Endothelial cell of umbilical vein (primary cell): Measurements from ENCODE around the gene RPP40.

Experiments used
- MYC ChIP-seq: IDR thresholded peaks from one replicate; pipeline ENCODE4 v1.6.1; 2011; ENCODE audit warnings: mild to moderate bottlenecking, low read depth, low read length
- POLR2A ChIP-seq: IDR thresholded peaks from 2 replicates; pipeline ENCODE4 v1.6.1; 2012; ENCODE audit warnings: low read depth, mild to moderate bottlenecking, control low read depth, low read length
- TF ChIP-seq, protein P1 (sequence below), 2 donors: IDR thresholded peaks; 1 replicate in 1 of 2; 2 replicates in 1 of 2; pipeline ENCODE4 v1.5.1; 2011; ENCODE audit warnings: low read length in 2 of 2, mild to moderate bottlenecking in 2 of 2, moderate library complexity in 2 of 2, control low read depth in 1 of 2, inconsistent platforms in 1 of 2, low read depth in 1 of 2; ENCODE audit not compliant: insufficient read depth in 1 of 2; ENCODE audit errors: extremely low read depth in 1 of 2

DNA sequence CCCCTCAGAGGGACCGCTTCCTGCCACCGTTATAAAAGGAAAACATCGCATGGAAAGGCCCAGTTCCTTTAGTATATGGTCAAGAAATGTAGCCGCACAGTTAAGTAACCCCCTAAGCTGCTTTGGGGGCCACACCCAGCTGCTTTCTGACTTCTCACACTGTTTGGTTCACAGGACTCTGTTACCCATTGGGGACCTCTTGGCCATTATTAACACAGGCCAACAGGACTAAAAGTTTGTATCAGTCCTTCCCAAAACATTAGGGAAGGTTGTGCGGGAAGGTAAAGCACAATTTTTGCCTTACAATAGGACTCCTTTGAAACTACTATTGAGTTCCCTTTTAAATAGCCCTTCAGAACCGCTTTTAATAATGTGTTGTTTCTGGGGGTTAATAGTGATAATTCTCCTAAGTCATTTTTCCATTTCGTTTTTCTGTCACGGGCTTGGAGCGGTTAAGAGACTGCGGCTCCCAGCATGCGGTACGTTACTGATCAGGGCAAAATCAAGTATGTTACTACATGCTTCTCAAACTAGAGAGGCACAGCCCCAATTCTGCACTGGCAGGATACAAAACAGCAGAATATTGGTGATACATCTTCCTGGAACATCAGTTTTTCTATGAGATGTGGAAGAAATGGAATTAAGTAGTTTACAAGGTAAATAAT is 668 bp upstream of the RPP40 start:
- TF ChIP-seq MYC (no peak), POLR2A (no peak)
- TF ChIP-seq, protein P1, sequence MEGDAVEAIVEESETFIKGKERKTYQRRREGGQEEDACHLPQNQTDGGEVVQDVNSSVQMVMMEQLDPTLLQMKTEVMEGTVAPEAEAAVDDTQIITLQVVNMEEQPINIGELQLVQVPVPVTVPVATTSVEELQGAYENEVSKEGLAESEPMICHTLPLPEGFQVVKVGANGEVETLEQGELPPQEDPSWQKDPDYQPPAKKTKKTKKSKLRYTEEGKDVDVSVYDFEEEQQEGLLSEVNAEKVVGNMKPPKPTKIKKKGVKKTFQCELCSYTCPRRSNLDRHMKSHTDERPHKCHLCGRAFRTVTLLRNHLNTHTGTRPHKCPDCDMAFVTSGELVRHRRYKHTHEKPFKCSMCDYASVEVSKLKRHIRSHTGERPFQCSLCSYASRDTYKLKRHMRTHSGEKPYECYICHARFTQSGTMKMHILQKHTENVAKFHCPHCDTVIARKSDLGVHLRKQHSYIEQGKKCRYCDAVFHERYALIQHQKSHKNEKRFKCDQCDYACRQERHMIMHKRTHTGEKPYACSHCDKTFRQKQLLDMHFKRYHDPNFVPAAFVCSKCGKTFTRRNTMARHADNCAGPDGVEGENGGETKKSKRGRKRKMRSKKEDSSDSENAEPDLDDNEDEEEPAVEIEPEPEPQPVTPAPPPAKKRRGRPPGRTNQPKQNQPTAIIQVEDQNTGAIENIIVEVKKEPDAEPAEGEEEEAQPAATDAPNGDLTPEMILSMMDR (IDR thresholded peaks at IDR 0.05; ENCODE audit: extremely low read depth in 1 of 2, insufficient read depth in 1 of 2, low read depth in 1 of 2, low read length in 2 of 2) = no peak
